Activated T-cell treated with anti-CD3 and anti-CD28 coated beads for 24 hours (primary cell): ENCODE data around the gene TAS2R30.

Experiments used
- DNase-seq: peaks from one replicate; pipeline ENCODE4 v3.0.0-alpha.2; 2020; ENCODE audit warnings: low read depth

Gene TAS2R30, protein sequence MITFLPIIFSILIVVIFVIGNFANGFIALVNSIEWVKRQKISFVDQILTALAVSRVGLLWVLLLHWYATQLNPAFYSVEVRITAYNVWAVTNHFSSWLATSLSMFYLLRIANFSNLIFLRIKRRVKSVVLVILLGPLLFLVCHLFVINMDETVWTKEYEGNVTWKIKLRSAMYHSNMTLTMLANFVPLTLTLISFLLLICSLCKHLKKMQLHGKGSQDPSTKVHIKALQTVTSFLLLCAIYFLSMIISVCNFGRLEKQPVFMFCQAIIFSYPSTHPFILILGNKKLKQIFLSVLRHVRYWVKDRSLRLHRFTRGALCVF

DNA sequence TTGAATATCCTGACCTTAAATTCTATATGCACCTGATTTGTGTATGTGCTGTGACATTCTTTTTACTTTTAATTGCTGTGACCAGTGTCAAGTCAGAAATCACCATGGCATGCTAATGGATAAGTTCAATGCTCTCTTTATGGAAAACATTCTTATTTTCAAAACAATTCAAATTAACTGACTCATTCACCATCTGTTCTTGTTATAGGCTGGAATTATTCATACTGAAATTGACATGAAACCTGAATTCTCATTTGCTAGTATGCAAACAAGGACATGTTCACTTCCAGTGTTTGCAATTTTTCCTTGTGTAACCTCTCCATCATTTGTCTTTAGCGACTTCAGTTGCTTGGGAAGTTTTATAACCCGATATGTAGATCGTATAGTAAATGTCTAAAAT, at the start of gene TAS2R30:
Gene TAS2R30 (minus strand): TSS at position 340 of the 400 bp plus-strand sequence. CDS start 400 bp downstream, outside the sequence.
- DNase-seq = no peak

DNA sequence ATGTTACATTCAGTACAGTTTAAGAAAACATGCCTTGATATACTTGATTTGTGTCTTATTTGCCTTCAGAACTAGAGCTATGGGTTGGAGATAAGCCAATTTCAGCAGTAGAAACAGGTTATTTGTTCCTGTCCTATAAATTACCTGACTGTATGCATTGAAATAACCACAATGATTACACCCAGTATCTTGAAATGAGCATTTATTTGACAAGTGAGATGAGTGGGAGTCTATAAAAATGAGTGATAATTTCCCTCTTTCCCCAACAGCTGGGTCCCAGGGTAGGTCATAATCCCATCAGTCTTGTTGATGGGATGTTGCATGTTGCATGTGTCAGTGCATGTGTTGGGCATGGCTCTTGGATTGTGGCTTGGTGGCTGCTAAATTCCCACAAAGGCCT, 48.6 kb upstream of the TAS2R30 start:
- no peak for DNase-seq

DNA sequence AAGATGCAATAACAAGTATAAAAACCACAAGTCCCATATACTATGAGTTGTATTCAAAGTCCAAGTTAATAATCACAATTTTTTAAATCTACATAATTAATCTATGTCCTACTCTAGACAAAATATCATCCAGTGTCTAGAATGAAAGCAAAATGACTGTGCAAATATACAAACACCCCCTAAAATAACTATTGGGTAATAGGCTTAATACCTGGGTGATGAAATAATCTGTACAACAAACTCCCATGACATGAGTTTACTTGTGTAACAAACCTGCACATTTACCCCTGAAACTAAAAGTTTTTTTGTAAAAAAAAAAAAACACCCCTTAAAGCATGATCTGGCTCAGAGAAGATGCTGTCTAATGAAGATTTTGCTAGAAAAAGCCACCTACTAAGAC, 48.1 kb upstream of the TAS2R30 start:
- DNase-seq = no peak

DNA sequence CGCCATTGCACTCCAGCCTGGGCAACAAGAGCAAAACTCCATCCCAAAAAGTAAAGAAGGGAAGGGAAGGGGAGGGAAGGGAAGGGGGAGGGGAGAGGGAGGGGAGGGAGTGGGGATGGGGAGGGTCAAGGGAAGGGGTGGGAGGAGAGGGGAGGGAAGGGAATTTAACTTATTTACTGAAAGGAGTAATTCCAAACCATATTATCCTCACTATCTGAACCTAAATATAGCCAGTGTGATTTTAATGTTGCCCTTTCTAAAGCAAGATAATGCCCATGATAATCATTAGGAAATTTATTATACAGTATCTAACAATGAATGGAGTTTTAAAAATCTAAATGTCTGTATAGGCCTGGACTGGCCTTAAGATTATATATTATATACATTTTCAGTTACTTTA, 43.8 kb upstream of the TAS2R30 start:
- DNase-seq = no peak

DNA sequence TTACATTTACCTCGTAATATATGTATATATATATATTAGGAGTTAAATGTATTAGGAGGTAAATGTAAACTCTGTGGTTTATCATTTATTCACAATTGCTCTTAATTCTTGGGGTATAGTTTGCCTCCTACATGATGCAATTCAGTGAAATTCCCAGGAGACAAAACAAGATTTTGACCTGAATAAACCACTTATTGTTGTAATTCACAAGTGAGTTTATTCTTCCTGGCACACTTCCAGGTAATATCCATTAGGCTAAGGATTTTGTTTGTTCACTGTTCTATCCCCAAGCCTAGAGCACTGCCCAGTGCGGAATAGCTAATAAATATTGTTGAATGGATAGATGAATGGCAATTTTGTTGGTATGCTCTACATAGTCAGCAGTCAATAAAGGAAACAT, 39.6 kb upstream of the TAS2R30 start:
- no peak for DNase-seq

DNA sequence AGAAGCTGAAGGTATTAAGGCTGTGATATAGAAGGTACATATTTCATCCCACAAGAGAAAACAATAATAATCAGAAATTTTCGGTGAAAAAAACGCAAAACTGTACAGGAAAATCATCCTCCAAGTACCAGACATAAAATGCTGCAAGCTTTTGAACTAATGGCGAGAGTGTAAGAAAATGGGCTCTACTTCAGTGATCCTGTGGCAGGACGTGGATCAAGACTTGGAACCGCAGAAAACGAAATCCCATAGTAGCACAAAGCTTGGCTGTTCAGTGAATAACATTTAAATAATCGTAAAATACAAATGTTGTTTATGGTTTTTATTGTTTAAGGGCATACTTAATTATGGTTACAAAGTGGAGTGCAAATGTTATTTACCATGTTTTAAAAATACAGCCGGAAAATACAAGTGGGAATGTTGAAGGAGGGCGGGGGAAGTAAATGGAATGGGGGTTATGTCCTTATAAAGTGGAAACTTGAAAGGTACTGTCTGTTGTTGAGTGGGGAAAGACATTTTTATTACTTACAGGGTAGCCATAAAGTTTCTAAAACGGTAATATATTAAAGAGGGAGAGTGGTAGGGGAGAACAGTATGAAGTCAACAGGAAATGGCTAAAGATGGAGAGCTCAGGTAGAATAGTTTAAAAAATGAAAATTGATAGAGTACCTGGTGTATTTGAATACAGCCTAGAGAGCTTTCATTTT, 37.7 kb upstream of the TAS2R30 start:
- no peak for DNase-seq

DNA sequence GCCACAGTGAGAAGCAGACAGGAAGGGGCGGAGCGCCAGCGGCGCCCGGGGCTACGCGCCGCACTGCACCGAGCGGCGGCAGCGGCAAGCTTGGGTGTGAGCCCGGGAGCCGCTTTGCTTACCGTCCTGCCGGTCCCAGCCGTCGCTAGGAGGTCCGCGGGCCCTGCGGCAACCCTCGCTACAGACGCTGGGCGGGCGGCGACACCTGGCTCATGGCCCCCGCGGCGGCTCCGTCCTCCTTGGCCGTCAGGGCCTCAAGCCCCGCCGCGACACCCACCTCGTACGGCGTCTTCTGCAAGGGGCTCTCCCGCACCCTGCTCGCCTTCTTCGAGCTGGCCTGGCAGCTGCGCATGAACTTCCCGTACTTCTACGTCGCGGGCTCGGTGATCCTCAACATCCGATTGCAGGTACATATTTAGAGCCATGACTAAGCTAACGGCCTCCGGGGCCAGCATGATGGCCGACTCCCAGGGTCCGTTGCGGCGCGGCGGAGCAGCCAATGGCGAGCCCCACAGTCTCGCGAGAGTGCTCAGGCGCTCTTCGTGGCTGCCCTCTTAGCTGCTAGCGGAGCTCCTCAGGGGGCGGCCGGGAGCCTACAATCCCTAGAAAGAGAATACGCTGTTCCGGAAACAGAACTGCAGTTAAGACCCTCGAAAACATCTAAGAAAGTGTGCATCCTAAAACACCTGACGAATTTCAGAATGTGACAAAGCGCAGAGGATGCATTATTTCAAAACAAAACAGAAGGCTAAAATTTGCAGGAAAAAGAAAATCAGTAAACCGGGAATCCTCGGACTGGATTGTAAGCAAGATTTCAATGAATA, 36.9 kb upstream of the TAS2R30 start, which contains the start of gene SMIM10L1:
Gene SMIM10L1 (plus strand): TSS at position 50 of the 824 bp plus-strand sequence. CDS start 163 bp downstream, at position 213.
- peak; percentile 83 for DNase-seq

DNA sequence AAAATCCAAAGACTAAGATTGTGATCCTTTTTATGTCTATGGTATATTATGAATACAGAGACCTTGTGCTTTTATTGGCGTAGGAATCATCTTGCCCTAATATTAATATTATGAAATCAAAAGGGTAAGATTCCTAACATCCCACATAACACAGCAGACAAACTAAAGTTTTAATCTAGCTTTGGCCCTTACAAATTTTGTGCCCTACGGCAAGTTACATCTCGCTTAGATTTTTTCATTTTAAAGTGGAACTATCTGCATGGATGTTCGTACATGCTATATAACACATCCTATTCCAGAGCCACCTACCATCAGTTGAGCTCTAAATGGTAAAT, 36.3 kb upstream of the TAS2R30 start:
- no peak for DNase-seq

DNA sequence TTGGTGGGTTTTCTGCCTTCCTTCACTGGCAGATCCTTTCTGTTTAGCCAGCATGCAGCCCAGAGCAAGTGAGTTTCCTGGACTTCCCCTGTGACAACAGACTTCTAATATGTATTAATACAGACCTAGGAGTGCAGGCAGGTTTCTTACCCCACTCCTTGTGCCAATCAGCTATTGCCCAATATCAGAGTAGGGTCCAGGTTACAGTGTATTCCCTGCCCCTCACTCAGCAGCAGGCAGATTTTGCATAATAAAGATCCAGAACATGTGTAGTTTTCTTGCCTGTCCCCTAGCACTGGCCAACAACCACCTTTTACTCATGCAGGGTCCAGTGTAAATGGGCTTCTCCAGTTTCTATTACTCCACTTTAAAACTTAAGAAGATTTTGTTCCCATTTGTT, 31.9 kb upstream of the TAS2R30 start:
- DNase-seq = no peak

DNA sequence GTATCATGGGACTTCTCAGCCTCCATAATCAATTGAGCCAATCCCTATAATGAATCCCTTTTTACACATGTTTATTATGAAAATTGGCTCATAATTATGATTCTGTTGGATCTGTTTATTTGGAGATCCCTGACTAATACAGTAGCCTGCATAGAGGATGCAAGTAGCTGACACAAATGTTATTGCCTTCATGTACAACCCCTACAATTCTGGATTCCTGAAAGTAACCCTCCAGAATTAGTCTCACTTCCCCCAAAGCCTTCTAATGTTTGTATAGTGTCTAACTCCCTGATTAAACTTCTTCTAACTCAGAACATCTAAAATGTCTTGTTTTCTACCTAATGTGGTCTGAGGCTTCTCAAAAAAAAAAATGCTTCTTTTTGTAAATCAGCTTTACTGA, 29.9 kb upstream of the TAS2R30 start:
- DNase-seq = no peak

DNA sequence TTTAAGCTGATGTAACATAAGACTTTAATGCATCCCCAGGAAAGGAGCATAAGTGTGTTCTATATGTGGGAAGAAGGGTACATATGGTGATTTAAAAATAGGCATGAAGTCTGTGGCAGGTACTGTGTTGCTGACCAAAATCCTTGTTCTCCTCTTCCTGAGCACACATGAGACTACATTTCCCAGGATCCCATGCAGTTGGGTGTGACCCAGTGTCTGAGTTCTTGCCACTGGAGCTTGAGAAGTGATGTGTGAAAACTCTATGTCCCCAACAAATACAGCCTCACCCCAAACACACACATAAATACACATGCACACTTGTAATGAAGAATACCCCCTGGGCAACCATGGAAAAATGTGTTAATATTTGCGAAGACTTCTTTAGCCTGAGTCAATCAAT, 28.1 kb upstream of the TAS2R30 start:
- DNase-seq = no peak

DNA sequence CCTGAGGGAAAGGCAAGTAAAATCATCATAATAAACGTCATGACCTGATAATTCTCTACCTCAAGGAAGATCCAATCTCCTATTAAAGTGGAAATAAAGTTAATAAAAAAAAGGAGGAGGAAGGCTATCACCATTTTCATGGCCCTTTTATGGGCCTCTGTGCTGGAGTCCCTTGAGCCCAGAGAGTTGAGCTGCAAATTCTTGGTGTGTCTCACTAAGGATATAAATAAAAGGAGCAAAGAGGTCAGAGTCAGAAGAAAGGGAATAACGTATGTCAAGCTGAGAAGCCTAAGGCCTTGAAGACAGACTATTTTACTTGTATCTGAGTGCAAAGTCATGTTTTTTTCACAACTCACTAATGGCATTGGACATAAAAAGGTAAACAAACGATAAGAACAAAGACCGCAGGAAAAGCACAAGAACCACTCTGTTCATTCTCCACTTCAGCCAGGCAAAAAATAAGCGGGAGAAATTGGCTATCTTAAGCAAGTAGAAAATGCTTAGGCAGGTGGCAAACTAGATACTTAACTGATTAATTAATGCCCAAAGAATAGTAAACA, 24.5 kb upstream of the TAS2R30 start:
- no peak for DNase-seq

DNA sequence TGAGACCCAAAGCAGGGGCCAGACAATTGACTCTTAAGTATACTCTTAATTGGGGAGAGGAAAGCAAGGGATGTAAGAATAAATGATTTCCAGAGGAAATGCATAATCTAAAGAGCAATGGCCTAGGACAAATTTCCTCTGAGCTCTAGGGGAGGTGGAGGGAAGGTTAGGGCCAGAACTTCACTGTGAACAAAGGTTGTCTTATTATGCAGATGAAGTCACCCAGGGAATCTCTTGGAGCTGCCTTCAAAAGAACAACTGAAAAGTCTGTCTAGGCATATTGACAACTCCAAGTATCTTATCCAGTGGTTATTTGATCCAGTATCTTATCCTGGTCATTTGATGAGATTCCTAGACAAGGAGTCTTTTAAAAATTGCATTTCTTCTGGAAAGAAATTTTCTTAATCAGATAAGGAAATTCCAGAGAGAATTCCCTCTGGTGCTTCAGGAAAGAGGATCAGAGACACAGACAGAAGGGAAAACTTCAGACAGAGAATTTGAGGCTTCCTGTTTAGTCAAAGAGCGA, 20.0 kb upstream of the TAS2R30 start:
- no peak for DNase-seq

DNA sequence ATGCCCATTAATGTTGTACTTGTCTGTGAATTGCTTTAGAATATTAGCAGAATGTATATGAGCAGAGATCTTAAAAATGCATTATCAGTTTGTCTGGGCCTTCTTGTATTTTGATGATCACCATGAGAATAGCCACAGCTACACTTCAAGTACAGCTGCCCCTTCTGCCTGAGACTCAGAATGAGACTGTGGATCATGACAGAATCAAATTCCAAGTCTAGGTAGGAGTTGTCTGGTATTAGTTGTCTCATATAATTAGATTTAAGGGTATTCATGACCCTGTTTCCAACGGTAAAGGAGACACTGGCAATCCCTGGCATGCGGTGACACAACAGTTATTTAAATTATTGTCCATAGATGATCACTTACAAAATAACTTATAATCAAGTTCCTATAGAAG, 18.3 kb upstream of the TAS2R30 start:
- no peak for DNase-seq

DNA sequence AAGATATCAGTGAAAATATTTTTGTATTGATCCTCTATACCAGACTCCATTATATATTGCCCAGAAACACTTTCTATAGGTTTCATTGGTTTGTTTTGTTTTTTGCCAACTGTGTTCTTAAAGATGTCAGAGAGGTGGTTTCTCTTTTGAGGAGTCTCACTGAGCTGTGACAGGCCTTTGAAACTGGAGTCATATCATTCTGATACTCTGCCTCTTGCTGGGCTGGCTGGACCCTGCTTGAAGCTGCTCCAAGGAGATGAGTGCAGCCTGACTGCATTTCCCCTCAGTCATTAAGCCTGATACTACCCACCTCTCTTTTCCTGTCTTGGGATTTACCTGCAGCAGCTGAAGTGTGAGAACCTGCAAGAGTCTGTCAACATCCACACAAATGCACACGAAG, 16.4 kb upstream of the TAS2R30 start:
- no peak for DNase-seq

DNA sequence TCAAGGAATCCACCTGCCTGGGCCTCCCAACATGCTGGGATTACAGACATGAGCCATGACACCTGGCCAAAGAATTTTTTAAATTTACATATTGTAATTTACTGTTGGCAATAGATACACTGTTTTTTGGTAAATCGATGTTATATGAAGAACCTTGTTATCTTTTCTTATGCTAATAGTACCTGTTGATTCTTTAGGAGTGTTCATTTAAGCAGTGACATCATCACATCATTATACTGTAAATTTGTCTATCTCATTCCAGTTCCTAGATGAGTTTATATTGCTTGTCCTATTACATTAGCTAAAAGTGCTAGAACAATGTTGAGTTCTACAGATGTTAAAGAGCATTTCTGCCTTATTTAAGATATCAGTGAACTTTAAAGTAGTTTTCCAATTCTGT, 13.0 kb upstream of the TAS2R30 start:
- DNase-seq = no peak

DNA sequence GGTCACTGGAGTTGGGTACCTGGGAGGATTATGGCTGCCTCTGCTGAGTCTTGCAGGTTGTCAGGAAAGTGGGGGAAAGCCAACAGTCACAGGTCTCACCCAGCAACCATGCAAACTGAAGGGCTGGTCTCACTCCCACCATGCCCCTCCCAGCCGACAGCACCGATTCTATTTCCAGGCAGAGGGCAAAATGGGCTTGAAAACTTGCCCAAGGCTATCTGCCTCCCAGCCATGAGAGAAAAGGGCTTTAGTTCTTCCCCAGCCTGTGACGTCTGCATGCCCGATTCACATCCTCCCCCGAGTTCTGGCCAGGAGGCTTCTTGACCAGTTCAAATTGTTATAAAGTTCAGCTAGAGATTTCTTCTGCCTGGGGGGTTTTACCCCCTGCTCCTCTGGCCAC, 9.9 kb upstream of the TAS2R30 start:
- no peak for DNase-seq

DNA sequence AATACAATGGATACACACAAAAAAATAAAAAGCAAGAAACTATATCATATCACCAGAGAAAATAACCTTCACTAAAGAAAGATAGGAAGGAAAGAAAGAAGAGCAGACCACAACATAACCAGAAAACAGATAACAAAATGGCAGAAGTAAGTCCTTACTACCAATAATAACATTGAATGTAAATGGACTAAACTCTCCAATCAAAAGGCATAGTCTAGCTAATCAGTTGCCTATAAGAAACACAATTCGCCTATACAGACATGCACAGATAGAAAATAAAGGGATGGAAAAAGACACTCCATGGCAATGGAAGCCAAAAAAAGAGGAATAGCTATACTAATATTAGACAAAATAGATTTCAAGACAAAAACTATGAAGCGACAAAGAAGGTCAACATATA, 8.9 kb upstream of the TAS2R30 start:
- no peak for DNase-seq

DNA sequence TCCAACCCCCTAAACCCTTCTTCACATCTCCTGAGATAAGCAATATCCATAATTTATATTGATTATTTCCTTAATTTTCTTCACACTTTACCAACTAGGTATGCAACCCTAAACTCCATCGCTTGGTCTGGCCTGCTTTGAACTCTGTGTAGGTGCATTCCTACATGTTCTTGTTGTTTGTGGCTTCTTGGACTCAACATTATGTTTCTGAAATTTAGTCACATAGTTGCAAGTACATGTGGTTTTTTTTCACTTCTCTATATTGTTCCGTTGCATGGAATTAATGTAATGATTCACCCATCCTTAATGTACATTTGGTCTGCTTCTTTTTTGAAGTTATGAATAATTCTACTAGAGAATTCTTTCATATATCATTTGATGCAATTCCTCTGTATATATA, 1.6 kb upstream of the TAS2R30 start:
- DNase-seq = no peak

DNA sequence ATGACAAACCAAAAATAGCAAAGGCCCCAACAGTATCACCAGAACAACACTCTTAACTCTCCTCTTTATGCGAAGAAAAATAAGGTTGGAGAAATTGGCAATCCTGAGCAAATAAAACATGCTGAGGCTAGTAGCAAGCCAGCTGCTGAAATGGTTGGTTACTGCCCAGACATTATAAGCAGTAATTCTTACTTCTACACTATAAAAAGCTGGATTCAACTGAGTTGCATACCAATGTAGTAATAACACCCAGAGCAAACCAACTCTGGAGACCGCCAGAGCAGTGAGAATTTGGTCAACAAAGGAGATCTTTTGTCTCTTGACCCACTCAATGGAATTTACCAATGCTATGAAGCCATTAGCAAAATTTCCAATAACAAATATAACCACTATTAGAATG, 628 bp downstream of the TAS2R30 start:
- DNase-seq = no peak

DNA sequence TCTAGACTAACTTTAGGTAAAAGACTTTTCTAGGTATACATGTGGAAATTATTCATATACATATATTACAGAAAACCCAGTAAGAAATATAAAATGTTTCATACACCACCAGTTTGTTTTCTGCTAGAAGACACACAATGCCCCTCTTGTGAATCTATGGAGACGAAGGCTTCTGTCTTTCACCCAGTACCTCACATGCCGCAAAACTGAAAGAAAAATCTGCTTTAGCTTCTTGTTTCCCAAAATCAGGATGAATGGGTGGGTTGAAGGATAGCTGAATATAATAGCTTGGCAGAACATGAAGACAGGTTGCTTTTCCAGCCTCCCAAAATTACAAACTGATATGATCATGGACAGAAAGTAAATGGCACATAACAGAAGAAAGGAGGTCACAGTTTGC, 1.3 kb downstream of the TAS2R30 start:
- no peak for DNase-seq

DNA sequence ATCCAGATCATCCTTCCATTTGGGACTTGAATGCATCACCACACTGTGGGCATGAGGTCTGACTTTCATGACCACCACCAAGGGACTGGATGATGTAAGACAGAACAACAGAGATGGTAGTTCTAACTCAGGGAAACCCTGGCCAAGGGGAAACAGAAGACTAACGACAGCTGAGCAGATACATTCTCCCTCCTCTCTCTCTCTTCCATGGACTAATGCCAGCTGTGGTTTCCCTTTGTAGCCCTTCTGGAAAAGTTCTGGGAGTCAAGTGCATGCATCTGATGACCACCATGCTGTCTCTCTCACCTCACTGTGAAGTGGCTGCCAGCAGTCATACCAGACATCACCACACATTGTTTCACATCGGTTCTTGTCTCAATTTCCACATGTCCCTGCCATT, 3.4 kb downstream of the TAS2R30 start:
- no peak for DNase-seq
